GM18861 (cell line): ENCODE measurements around the gene DTNB.
A peak's percentile ranks its signal among the peaks of the same experiment; 100 is the strongest.

Experiments used
- ATAC-seq: cut with Tn5 transposase; IDR thresholded peaks from one replicate; pipeline ENCODE4 v1.9.1; 2021; ENCODE audit not compliant: unreplicated experiment

DTNB gene

GRCh38 chr2:25374827-25375226 lies 298.6 kb downstream of the DTNB start:
- no peak for ATAC-seq

- no peak for ATAC-seq
These were observed 299.0 kb downstream of the DTNB start for GRCh38 chr2:25374411-25374810.

- no peak for ATAC-seq
These were observed 300.0 kb downstream of the DTNB start for GRCh38 chr2:25373269-25373981.

DNA sequence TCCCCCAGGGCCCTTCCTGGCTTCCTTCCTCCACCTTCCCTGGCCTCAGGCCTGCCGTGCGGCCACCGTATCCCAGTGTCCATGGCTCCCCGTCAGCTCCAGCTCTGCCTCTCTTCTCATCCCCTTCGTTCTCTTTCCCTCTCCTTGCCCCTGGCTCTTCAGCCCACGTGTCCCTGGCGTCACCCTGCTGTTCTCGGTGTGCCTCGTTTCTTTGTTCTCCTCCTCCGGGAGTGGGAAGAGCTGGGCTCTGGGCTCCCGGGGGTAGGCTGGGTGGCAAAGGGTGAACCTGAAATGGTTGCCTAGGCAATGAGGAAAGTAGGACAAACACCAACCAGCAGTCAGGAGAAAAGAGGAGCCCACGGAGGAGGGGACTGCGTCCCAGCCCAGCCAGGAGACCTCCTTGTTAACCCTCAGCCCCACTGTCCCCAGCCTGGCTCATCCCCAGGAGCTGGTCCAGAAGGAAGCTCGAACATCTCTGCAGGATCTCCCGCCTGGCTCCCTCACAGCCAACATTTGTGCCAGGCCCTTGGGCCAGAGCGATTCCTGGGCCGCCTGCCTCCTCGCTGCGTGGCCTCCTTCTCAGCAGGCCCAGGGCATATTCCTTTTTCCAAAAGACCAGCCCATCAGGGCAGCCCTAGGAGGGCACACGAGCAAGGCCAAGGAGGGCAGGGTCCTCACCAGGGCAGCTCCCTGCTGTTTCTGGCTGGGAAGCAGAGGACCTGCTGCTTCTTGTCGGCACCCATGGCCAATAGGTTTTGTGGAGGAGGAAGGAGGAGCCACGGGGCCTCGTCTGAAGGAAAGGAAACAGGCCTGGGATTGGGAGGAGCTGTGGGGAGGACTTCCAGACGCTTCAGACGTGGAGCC lies 300.7 kb downstream of the DTNB start:
- ATAC-seq: no peak

DNA sequence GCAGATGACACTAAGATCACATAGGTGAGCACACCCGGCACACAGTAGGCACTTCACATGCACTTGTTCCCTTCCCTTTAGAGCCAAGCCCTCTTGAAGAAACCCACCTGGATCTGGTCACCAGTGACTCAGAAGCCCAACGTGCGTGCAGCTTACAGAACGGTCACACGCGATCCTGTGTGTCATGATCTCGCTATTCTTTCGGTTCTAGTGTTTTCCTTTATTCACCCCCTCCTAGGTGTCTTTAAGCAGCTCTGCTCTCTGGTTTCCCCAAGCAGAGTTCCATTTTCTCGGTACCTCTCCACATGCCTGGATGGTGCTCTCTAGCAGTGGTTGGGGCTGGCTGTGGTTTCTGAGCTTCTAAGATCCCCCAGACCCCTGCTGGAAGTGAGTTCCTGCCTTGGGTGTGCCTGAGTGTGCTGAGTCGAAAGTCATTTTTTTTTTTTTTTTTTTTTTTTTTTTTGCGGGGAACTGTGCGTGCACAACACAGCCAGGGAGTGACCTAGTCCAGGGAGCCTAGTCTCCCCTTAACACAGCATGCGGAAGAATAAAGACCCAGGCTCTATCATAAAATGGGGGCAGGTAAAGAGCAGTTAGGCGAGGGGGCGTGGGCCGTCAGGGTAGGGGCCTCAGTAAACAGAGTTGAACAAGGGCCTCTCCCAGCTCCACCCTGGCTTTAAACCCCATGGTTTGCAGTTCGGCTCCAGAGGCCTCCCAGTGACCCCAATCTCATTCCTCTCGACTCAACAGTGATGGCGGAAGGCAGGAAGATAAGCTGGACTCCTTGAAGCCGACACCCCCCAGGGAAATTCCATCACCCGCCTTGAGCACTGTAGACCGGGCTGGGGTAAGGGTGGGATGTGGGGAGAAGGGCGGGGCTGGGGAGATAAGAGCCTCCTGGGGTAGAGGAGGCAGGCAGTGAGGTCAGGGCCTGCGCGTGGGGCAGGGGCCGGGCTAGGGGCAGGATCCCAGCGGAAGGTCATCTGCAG lies 301.8 kb downstream of the DTNB start:
- no peak for ATAC-seq

GRCh38 chr2:25369876-25370275 lies 303.5 kb downstream of the DTNB start:
- no peak for ATAC-seq

DNA sequence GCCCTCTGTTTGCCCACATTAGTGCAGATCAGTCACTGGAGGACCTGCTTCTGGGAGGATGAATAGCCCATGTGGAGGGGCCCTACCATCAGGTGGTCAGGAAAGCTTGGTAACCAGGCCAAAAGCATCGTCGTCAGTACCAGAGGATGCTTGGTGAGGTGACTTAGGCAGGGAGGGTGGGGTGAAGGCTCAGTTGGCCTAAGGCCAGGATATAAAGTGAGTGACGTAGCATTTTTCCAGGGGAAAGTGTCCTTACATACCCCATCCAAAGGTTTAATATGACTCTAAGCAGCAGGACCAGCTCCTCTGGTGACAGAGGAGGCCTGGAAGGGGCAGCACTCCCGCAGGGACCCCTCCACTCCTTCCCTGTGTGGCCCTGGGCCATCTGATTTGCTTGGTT lies 303.9 kb downstream of the DTNB start:
- ATAC-seq: no peak

DNA sequence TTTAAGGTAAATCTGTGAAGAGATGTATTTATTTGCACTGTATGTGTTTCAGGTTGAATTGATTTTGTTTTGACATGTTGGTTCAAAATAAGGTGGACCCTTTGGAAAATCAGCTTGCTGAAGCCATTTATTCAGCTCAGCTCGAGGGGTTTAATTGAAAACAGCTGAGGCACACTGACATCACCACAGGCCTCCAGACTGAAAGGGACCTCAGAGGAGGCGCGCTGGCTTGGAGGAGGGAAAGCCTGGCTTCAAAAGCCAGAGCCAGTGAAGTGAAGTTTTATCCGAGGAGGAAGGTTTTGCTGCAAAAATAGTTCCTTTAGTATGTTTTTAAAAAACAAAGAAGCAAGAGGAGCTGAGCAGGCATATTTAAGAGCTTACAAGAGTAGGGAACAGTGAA lies 304.7 kb downstream of the DTNB start:
- ATAC-seq: no peak

DNA sequence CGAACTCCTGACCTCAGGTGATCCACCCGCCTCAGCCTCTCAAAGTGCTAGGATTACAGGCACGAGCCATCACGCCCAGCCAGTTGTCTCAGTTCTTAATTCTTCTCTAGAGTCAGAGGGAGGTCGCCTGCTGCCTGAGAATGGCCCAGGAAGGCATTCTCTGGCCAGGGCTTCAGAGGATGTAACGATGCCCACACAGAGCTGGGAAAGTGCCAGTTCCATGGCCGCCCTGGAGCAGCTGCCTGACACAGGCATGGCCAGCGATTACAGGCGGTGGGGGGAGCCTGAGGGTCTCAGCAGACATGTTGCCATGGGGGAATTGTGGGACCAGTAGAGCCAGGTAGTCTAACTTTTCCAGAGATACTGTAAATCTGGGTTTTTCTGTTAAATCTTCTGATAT lies 306.1 kb downstream of the DTNB start:
- no peak for ATAC-seq

GRCh38 chr2:25366629-25367028 lies 306.7 kb downstream of the DTNB start:
- ATAC-seq: no peak

DNA sequence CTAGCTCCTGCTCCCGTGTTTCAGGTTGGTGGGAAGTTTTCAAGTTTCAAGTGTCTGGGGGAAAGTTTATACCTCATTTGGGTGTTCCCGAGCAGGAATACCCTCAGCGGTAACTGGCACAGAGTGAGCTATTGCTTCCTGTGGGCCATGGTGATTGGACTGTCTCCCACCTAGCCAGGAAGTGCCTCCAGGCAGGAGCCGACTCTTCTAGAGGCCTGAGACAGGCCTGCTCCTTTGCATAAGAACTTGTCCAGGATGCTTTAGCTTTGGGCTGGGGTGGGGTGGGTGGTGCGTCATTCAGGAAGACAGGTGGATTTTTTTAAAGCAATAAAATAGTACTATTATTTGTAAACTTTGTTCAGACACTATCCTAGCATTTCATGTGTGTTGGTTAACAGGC lies 308.1 kb downstream of the DTNB start:
- ATAC-seq: no peak

GRCh38 chr2:25363733-25364132 lies 309.6 kb downstream of the DTNB start:
- no peak for ATAC-seq

DNA sequence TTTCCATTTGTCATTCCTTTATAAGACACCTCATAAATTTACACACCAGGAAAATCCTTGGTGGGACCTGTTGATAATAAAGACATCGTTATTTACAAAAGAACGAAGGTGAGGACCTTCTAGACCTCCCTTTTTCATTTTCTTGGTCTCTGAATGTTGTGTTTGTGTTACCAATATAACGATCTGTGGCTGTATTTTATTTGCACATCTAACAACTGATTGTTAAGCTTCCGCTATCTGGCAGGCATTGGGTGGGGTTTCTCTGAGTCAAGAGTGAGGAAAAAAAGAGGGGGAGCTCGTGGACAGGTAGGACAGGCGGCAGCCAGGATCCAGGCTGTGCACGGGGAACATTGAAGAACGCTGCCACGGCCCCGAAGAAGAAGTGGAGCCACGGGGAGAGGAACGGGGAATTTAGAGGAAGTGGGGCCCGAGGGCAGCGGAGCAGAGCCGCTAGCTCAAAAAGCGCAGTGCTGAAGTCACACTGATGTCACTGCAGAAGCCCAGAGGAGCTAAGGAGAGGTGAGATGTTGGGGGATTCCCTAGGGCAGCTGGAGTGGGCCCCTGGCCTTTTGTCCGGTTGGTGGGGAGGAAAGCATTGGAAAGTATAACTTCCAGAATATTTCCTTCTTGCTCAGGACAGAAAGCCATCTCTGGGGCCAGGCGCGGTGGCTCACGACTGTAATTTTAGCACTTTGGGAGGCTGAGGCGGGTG lies 310.8 kb downstream of the DTNB start:
- ATAC-seq: peak; percentile 62

GRCh38 chr2:25362049-25362433 lies 311.3 kb downstream of the DTNB start:
- peak; percentile 74 for ATAC-seq

- ATAC-seq: no peak
These were observed 311.9 kb downstream of the DTNB start for GRCh38 chr2:25361261-25362048.

DNA sequence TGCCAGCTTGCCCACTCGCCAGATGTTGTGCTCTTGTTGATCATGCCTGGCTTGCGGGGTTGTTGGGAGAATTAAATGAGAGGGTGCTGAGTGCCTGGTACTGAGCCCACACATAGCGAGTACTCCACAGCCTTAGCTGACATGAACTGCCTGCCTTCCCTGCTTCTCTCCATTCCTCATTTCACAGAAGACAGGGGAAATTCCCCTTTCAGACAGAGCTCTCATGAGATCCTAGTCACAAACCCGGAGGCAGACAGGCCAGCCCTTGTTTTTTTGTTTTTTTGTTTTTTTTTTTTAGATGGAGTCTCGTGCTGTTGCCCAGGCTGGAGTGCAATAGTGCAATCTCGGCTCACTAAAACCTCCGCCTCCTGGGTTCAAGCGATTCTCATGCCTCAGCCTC lies 314.5 kb downstream of the DTNB start:
- no peak for ATAC-seq

DNA sequence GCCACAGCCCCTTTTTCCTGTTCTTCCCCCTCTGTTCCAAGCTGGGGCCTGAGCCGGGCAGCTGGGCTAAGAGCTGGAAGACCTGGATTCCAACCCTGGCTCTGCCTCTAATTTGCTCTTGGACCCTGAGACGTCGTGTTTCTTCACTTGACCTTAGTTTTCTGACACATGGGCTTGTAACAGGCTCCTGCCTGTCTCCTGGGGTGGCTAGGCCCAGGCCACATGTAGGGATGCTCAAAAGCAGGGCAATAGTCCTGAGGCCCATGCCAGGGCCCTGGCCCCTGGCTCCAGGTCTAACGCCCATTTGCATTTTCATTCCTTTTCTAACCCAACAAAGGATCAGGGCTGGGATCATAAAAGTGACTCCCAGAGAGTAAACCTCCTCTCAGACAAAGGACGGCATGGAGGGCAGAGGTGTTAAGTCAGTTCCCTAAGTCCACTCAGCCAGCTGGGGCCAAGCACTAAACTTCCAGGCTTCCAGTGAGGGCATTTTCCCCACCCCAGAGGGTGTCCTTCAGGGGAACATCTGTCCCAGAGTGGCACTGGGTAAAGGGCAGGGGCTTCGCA lies 315.0 kb downstream of the DTNB start:
- no peak for ATAC-seq

GRCh38 chr2:25356088-25356487 lies 317.3 kb downstream of the DTNB start:
- no peak for ATAC-seq

GRCh38 chr2:25355270-25355669 lies 318.1 kb downstream of the DTNB start:
- ATAC-seq: no peak

- ATAC-seq: no peak
These were observed 319.3 kb downstream of the DTNB start for GRCh38 chr2:25354116-25354515.
